ENCODE data around the gene DIO3.
A peak's percentile ranks its signal among the peaks of the same experiment; 100 is the strongest.

Gene DIO3

DNA sequence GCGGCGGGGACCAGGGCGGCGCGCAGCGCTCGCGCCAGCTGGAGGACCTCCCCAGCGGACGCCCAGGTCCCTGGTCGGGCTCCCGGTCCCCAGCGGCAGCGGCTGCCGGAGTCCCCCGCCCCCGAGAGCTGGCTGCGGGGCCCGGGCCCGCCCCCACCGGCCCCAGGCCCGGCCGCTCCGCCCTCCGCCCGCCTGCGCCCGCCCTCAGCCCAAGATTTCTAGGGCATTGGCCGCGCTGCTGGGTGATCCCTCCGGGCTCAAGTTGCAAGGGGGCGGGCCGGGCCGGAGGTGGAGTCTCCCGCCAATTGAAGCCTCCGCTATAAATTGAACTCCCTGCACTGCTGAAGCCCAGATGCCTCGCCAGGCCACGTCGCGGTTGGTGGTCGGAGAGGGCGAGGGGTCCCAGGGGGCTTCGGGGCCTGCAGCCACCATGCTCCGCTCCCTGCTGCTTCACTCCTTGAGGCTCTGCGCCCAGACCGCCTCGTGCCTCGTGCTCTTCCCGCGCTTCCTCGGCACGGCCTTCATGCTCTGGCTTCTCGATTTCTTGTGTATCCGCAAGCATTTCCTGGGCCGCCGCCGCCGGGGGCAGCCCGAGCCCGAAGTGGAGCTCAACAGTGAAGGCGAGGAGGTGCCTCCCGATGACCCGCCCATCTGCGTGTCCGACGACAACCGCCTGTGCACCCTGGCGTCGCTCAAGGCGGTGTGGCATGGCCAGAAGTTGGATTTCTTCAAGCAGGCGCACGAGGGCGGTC is at the start of gene DIO3:
Gene DIO3 (plus strand): TSS at position 351 of the 752 bp plus-strand sequence.
- DNase-seq (ENCODE audit: low spot score), result peak; percentile 55

DNA sequence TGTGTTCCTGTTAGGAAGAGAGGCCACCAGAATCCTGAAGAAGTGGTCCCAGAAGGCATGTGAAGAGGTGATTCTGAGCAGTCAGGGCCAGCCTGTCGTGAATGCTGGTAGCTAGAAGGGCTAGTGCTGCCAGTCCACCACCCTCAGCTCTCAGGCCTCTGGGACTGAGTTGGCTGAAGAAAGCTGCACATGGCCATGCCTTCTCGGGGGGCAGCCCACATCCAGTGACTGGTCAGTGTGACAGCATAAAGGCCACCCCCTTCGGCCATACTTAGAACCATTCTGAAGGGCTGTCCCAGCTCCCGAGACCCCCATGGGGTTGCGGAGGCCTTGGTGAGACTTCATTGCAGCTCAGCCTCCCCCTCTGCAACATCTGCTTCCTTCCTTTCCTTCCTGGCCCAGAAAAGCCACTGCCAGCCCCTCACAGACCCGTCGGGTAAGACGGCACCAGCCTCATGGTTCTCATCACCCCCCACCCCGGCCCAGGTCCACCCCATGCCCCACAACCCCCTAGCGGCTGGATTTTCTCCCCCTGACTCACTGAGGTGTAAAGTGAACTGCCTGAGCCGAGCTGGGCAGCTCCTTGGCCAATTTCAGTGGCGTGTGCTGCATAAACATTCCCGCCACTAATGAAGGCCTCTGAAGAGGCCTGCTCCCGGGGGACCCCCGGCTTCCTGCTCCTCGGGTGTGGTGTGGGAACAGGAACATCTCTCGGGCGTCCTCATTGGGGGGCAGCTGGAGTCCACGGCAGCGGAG is 49.5 kb upstream of the DIO3 start:
- no peak for DNase-seq (ENCODE audit: low spot score)

DNA sequence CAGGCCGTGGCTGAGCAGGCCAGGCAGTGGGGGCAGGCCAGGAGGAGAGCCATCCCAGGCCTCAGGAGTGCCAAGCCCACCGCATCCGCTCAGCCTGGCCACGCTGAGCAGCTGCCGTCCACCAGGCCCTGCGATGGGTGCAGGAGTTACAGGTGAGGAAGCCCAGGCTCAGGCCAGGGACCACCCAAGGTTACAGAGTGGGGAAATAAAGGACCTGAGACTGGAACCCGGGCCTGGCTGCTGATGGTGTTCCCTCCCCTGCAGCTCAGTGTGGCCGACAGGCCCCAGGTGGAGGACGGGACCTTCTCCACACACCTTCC is 49.0 kb upstream of the DIO3 start:
- no peak for DNase-seq (ENCODE audit: low spot score)

GRCh38 chr14:101514136-101514535 is 47.2 kb upstream of the DIO3 start:
- no peak for DNase-seq (ENCODE audit: low spot score)

GRCh38 chr14:101516401-101516800 is 44.9 kb upstream of the DIO3 start:
- no peak for DNase-seq (ENCODE audit: low spot score)

GRCh38 chr14:101518611-101519473 is 42.5 kb upstream of the DIO3 start:
- DNase-seq (ENCODE audit: low spot score), result no peak

DNA sequence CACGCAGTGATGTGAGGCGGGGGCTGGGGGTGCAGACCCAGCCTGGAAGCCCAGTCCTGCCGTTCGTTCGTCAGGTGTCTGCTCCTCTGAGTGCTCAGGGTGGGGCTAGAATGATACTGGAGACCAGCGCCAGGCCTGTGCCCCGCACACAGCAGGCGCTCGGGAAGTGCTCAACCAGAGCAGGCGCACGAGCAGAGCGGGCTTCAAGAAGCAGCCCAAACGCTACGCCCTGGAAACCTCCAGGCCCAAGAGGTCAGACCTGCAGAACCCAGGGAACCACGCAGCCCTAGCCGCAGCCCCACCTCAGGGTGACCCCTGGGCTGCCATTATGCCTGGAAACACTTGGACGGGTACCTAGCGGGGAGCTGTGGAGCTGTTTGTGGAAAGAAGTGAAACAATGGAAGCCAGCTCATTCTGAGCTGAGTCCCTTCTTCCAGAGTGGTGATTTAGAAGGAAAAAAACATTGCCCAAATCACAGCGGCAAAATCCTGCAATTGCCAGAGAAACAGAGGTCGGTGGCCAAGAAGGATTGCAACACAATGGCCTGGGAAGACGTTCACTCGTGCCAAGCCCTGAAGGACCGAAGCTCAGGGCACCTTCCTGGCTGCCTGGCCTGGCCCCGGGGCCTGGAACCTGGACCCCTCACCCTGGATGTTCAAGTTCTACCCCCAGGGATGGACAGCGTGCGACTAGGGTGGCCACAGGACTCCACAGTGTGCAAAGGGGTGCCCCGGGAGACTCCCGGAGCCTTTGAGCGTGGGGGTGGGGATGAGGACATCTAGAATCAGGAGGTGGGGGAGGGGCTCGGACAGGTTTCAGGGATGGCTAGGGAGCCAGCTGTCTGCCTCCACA is 40.4 kb upstream of the DIO3 start:
- no peak for DNase-seq (ENCODE audit: low spot score)

- DNase-seq (ENCODE audit: low spot score), result no peak
Observed at GRCh38 chr14:101521473-101521915, 39.8 kb upstream of the DIO3 start.

DNA sequence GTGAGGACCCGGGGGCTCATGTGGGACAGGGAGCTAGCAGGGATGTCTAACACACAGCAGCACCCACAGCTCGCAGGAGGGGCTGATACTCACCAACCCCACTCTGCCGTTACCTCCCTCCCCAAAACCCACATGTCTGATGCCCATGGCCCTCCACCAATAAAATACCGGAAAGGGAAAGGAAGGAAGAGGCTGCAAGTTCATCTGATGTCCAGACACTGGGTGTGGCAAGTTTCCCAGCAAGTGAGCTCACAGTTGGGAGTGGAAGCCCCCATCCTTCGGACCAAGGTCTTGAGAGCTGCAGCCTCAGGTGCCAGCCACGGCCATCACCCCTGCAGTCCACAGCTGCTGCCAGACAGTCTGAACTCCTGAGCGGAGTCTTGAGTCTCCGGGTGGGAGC is 39.3 kb upstream of the DIO3 start:
- no peak for DNase-seq (ENCODE audit: low spot score)

DNA sequence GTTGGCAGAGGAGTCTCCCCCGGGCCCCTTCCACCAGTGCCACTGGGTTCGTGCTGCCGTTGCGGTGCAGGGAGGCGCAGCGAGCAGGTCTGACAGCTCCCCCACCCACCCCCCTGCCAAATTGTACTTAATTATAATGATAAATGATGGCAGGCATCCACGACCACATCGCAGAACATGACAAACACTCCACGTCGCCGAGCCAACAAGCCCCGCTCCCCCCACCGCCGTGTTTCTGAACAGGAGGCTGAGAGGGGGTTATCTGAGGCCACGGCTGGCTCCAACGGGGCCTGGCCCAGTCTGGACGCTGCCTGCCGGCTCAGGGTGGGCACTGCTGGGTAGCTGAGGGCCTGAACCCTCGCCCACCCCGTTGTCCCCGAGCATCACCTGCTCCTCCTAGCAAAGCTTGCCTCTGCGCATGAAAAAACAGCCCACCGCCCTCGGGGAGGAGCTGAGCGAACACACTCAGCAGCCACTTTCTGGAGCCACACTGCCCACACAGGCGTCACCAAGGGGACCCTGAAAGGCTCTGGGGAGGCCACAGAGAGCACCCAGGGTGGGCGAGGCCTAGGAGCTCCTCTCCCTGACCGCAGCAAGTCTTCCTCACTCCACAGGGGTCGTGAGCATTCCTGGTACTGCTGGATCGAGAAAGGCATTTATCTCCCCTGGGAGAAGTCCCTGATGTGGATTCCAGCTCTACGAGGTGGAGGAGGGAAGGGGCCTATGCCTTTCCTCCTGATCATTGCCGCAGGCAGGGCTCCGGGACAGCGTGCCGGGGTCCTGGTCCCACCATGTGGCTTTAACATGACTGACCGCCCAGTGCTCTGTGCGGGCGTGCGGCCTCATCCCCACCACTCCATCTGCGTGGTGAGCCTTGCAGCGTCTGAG is 35.4 kb upstream of the DIO3 start:
- DNase-seq (ENCODE audit: low spot score), result no peak

GRCh38 chr14:101527987-101528386 is 33.3 kb upstream of the DIO3 start:
- DNase-seq (ENCODE audit: low spot score), result no peak

DNA sequence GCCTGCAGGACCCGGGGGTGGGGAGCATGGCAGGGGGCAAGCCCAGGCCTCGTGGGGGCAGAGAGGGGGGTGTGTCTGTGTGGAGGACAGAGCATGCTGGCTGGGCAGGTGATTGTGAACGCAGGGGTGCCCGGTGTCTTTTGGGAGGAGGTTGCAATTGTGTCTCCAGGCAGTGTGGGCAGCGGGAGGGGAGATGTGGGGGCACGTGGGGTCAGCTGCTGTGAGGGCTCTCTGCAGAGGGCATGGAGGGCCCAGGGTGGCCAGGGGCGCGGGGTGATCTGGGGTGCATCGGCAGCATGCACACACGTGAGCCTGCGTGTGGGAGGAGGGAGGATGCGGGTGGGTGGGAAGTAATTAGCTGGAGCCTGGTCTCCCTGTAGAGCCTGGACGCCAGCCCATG is 32.2 kb upstream of the DIO3 start:
- no peak for DNase-seq (ENCODE audit: low spot score)

DNA sequence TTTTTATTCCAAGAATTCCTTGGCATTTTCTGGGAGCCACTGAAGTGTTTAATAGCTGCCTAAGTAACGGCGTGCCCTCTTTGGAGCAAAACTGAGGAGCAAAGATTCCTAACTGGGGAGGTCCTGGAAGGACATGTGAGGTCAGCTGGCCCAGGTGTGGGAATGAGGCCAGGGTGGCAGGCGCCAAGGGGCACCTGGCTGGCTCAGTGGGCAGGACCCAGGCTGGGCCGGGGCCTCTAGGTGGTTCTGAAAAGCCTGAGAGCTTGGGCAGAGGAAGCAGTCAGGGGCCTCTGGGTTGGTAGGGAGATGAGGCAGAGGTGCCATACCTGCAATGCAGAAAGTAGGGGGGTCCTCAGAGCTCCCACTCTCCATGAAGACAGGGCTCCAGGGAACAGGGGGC is 27.1 kb upstream of the DIO3 start:
- no peak for DNase-seq (ENCODE audit: low spot score)

- DNase-seq (ENCODE audit: low spot score), result peak; percentile 65
Observed at GRCh38 chr14:101535232-101535631, 26.1 kb upstream of the DIO3 start.

- DNase-seq (ENCODE audit: low spot score), result no peak
Observed at GRCh38 chr14:101535701-101536207, 25.5 kb upstream of the DIO3 start.

DNA sequence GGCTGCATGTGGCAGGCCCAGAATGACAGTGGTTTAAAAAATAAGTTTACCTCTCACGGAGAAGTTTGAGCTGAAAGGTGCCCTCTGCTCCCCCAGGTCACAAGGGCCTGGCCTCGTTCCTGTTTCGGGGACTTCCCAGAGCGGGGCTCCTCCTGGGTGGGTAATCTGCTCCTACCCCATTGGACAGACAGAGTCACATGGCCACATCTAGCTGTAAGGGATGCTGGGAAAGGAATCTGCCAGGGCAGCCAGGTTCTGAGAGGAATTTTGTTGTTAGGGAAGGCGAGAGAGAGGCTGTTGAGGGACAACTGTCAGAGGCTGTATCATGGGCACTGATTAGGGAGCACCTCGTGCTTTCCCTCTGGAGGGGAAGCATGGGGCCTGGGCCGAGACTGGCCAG is 24.0 kb upstream of the DIO3 start:
- no peak for DNase-seq (ENCODE audit: low spot score)

DNA sequence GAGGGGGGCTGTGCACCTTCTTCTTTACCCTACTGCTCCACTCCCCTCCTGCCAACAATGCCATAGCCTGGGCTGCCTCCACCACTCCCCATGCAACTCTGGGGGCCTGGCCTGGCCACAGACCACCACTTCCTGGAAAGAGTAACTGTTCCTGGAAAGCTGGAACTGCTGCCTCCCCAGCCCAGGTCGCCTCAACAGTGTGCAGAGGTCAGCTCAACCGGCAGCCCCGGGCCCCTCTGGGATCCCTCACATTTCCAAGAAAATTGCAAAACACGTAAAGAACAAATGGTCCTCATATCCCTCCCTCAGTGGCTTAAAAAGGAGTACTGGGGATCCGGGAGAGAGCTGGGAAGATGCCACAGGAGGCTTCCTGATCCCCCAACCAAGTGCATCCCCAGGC is 22.4 kb upstream of the DIO3 start:
- DNase-seq (ENCODE audit: low spot score), result no peak

GRCh38 chr14:101539880-101540279 is 21.4 kb upstream of the DIO3 start:
- no peak for DNase-seq (ENCODE audit: low spot score)

DNA sequence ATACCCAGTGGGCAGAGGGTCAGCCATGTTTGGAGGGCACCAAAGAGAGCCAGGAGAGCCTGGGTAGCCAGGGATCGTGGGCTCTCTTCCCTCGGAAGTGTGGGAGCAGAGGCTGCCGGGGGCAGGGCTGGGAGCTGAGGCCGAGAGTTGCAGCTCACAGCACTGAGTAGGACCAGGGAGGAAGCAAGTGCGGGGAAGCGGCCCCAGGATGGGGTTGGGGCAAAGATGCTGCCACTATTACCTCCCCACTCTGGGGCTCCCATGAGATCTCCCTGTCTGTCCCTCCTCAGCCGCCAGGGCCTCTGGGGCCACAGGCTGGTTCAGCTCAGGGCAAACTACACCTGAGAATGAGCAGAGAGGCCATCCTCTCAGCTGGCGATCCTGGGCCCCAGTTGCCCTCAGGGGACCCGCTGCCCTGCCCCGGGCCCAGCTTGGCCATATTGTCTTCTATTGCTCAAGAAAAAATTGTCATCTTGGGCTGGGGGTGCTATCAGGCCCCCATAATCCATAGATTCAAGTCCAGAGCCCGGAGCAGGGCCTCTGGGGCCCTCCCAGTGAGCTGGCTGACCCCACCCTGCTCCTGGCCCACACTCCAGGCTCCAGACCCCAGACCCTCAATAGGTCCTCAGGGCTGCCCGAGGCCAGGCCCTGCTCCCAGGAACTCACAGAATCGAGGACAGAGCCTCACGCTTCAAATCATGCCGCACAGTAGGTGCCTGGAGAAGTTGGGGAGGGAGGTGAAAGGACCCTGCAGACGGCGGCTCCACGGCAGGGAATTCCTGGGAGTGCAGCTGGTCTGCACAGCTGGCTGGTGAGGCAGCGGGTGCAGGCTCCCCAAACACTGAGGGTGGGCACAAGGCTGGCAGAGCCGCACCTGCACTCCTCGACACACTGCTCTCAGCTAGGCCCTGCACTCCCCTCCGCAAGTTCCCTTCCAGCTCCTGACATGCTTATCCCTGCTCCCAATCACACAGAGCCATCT is 20.5 kb upstream of the DIO3 start:
- no peak for DNase-seq (ENCODE audit: low spot score)
